Neural cell (in vitro differentiated cells): ENCODE measurements around the gene ADGRL4. TPM values are rescaled to one million over a fixed set of nuclear protein-coding genes. Genes with fewer than 3 reads are reported as not detected.

Source experiments
- H2AFZ ChIP-seq: fragments of 200-600, 300-800 bp; sonication (generic), shearing (Covaris generic); 2 replicates; pipeline ENCODE4 v1.6.0; 2014; ENCODE audit warnings: low read depth, mild to moderate bottlenecking, antibody characterized with exemption, low read length, moderate library complexity
- H3F3A ChIP-seq: fragments of 200-600 bp; shearing (Covaris generic); 2 replicates; pipeline ENCODE4 v1.6.1; 2016; ENCODE audit warnings: mild to moderate bottlenecking, moderate library complexity, mixed read lengths, antibody characterized with exemption, low read length; ENCODE audit not compliant: insufficient read depth, poor library complexity, severe bottlenecking
- H3K27ac ChIP-seq: fragments of 200-600, 300-800 bp; sonication (generic), shearing (Covaris generic); 2 replicates; pipeline ENCODE4 v1.5.1; 2014; ENCODE audit warnings: mild to moderate bottlenecking, low read length, moderate library complexity
- H3K27me3 ChIP-seq: fragments of 300-800, 200-600 bp; sonication (generic), shearing (Covaris generic); 2 replicates; pipeline ENCODE4 v1.6.0; 2014; ENCODE audit warnings: mild to moderate bottlenecking, low read depth, low read length, moderate library complexity; ENCODE audit not compliant: insufficient read depth
- H3K36me3 ChIP-seq: fragments of 300-800, 200-600 bp; sonication (generic), shearing (Covaris generic); 2 replicates; pipeline ENCODE4 v1.5.1; 2014; ENCODE audit warnings: mild to moderate bottlenecking, antibody characterized with exemption, low read length, moderate library complexity; ENCODE audit not compliant: insufficient read depth
- H3K4me2 ChIP-seq: fragments of 300-800, 200-600 bp; sonication (generic), shearing (Covaris generic); 2 replicates; pipeline ENCODE4 v1.6.0; 2014; ENCODE audit warnings: mild to moderate bottlenecking, low read length
- H3K4me3 ChIP-seq: fragments of 300-800, 200-600 bp; sonication (generic), shearing (Covaris generic); 2 replicates; pipeline ENCODE4 v1.5.1; 2014; ENCODE audit warnings: mild to moderate bottlenecking, low read length, moderate library complexity
- H3K79me2 ChIP-seq: fragments of 200-600 bp; shearing (Covaris generic); replicated peaks from 2 replicates; pipeline ENCODE4 v1.6.0; 2014; ENCODE audit warnings: mild to moderate bottlenecking, low read length, moderate library complexity; ENCODE audit not compliant: insufficient read depth
- H3K9ac ChIP-seq: fragments of 300-800, 200-600 bp; sonication (generic), shearing (Covaris generic); 2 replicates; pipeline ENCODE4 v1.6.1; 2016; ENCODE audit warnings: mild to moderate bottlenecking, low read length, mixed read lengths
- H3K9me2 ChIP-seq: fragments of 200-600 bp; shearing (Covaris generic); 2 replicates; pipeline ENCODE4 v1.6.1; 2016; ENCODE audit warnings: mild to moderate bottlenecking, low read length, mixed read lengths; ENCODE audit not compliant: insufficient read depth
- H3K9me3 ChIP-seq: fragments of 200-600, 300-800 bp; sonication (generic), shearing (Covaris generic); 2 replicates; pipeline ENCODE4 v1.6.1; 2016; ENCODE audit warnings: mild to moderate bottlenecking, mixed run types, low read length, moderate library complexity, mixed read lengths
- H4K20me1 ChIP-seq: fragments of 200-600 bp; shearing (Covaris generic); 2 replicates; pipeline ENCODE4 v1.6.1; 2016; ENCODE audit warnings: mild to moderate bottlenecking, mixed run types; ENCODE audit not compliant: insufficient read depth
- CTCF ChIP-seq: fragments of 450-650 bp; IDR thresholded peaks from 2 replicates; pipeline ENCODE4 v1.5.1; 2014; ENCODE audit warnings: antibody characterized with exemption, mild to moderate bottlenecking, moderate library complexity; ENCODE audit not compliant: poor library complexity, severe bottlenecking
- EP300 ChIP-seq: fragments of 450-650 bp; conservative IDR thresholded peaks from 2 replicates; pipeline ENCODE4 v1.6.1; 2014; ENCODE audit warnings: antibody characterized with exemption, mild to moderate bottlenecking, moderate library complexity; ENCODE audit not compliant: poor library complexity, severe bottlenecking
- EZH2 ChIP-seq: fragments of 200-600, 300-800 bp; shearing (Covaris generic), sonication (generic); IDR thresholded peaks from 2 replicates; pipeline ENCODE4 v1.6.1; 2014; ENCODE audit warnings: antibody characterized with exemption, low read length, borderline replicate concordance, mild to moderate bottlenecking; ENCODE audit not compliant: insufficient read depth, poor library complexity, severe bottlenecking
- MXI1 ChIP-seq: fragments of 450-650 bp; conservative IDR thresholded peaks from 2 replicates; pipeline ENCODE4 v1.6.1; 2014; ENCODE audit warnings: antibody characterized with exemption, mild to moderate bottlenecking; ENCODE audit not compliant: poor library complexity, severe bottlenecking
- POLR2AphosphoS5 ChIP-seq: IDR thresholded peaks from 2 replicates; pipeline ENCODE4 v1.6.1; 2012
- RAD21 ChIP-seq: fragments of 450-650 bp; conservative IDR thresholded peaks from 2 replicates; pipeline ENCODE4 v1.6.1; 2014; ENCODE audit warnings: antibody characterized with exemption, mild to moderate bottlenecking, moderate library complexity
- REST ChIP-seq: IDR thresholded peaks from 2 replicates; pipeline ENCODE4 v1.6.1; 2012; ENCODE audit warnings: borderline replicate concordance
- SMC3 ChIP-seq: fragments of 450-650 bp; conservative IDR thresholded peaks from 2 replicates; pipeline ENCODE4 v1.6.1; 2014; ENCODE audit warnings: antibody characterized with exemption, mild to moderate bottlenecking, moderate library complexity; ENCODE audit not compliant: poor library complexity
- TAF1 ChIP-seq: IDR thresholded peaks from 2 replicates; pipeline ENCODE4 v1.6.1; 2012; ENCODE audit warnings: low read depth
- polyA plus RNA-seq: library from polyadenylated mRNA; depleted of rRNA; stranded (reverse); fragments of >200 nt; gene quantifications from 2 replicates; pipeline ENCODE4 v1.2.3, GENCODE V29; 2014

Gene ADGRL4
- polyA plus RNA-seq, 1 donor from 2014 or later = 0.12 TPM

- Histone ChIP-seq H3K27ac (no peak overlapping the region), H3K9ac (no peak overlapping the region), H3K79me2 (no peaks in the 10 kb centered on the region), H4K20me1 (no peaks in the 10 kb centered on the region), H3F3A (no peaks in the 10 kb centered on the region), H3K36me3 (no peaks in the 10 kb centered on the region), H3K27me3 (no peaks in the 10 kb centered on the region), H2AFZ (no peak overlapping the region), H3K9me2 (no peaks in the 10 kb centered on the region), H3K4me3 (no peak overlapping the region), H3K4me2 (no peak overlapping the region), H3K9me3 (no peaks in the 10 kb centered on the region)
- TF ChIP-seq EP300 = no peak
- TF ChIP-seq CTCF = no peak
- TF ChIP-seq TAF1 = no peak
- TF ChIP-seq SMC3 = no peak
- no peak for TF ChIP-seq RAD21
- no peak for TF ChIP-seq EZH2
- TF ChIP-seq POLR2AphosphoS5 = no peak
These were observed 137.4 kb downstream of the ADGRL4 start for GRCh38 chr1:78869136-78869535.

- Histone ChIP-seq H3K9me3 (no peaks in the 10 kb centered on the region), H2AFZ (no peak overlapping the region), H3K9ac (no peak overlapping the region), H3K9me2 (no peaks in the 10 kb centered on the region), H3K27me3 (no peaks in the 10 kb centered on the region), H4K20me1 (no peaks in the 10 kb centered on the region), H3F3A (no peaks in the 10 kb centered on the region), H3K4me2 (no peak overlapping the region), H3K4me3 (no peak overlapping the region), H3K36me3 (no peaks in the 10 kb centered on the region), H3K79me2 (no peaks in the 10 kb centered on the region), H3K27ac (no peak overlapping the region)
- TF ChIP-seq POLR2AphosphoS5 (no peak), RAD21 (no peak), EZH2 (no peak), EP300 (no peak), REST (no peak), MXI1 (no peak), SMC3 (no peak)
These were observed 142.4 kb downstream of the ADGRL4 start for GRCh38 chr1:78864175-78864574.

GRCh38 chr1:78856096-78856495 is 150.4 kb downstream of the ADGRL4 start:
- Histone ChIP-seq H3K27me3 (no peaks in the 10 kb centered on the region), H3K4me2 (no peak overlapping the region), H3K27ac (no peak overlapping the region), H3K79me2 (no peaks in the 10 kb centered on the region), H4K20me1 (no peaks in the 10 kb centered on the region), H3K9me3 (no peaks in the 10 kb centered on the region), H2AFZ (no peak overlapping the region), H3K9ac (no peak overlapping the region), H3F3A (no peaks in the 10 kb centered on the region), H3K9me2 (no peaks in the 10 kb centered on the region), H3K4me3 (no peak overlapping the region), H3K36me3 (no peaks in the 10 kb centered on the region)
- no peak for TF ChIP-seq RAD21
- TF ChIP-seq SMC3 = no peak
- no peak for TF ChIP-seq EP300
- no peak for TF ChIP-seq REST
- TF ChIP-seq POLR2AphosphoS5 = no peak
- TF ChIP-seq MXI1 = no peak
- TF ChIP-seq CTCF = no peak
- no peak for TF ChIP-seq TAF1
- TF ChIP-seq EZH2 = no peak
